MCF 10A (cell line): Measurements from ENCODE around the gene TLE3. TPM values are rescaled to one million over a fixed set of nuclear protein-coding genes. Genes with fewer than 3 reads are reported as not detected.

Source experiments
- BruUV-seq: library from RNA; stranded (reverse); fragments of 400-500 nt; replicated peaks from 2 replicates; lab custom pipeline; 2021; lab: Mats Ljungman, UMichigan
- CTCF ChIA-PET: fragments of 300-600 bp; sonication (Branson Sonifier 250); formaldehyde crosslinking; extraction: SDS; loops from one replicate; lab custom pipeline; 2021; ENCODE audit warnings: antibody characterized with exemption, inconsistent platforms; lab: Yijun Ruan, JAX
- POLR2A ChIA-PET: fragments of 300-600, 350-650 bp; sonication (Branson Sonifier 250); formaldehyde crosslinking; extraction: SDS; loops from one replicate; lab custom pipeline; 2020; ENCODE audit warnings: antibody characterized with exemption, inconsistent platforms; lab: Yijun Ruan, JAX
- DNase-seq: peaks from one replicate; pipeline ENCODE4 v3.0.0-alpha.2; 2018; ENCODE audit not compliant: unreplicated experiment
- H3K27ac Mint-ChIP-seq: one replicate; pipeline ENCODE4 v1.8.0; 2022; ENCODE audit warnings: mild to moderate bottlenecking, low read depth, mixed read lengths; ENCODE audit not compliant: unreplicated experiment
- H3K27me3 Mint-ChIP-seq: one replicate; pipeline ENCODE4 v1.8.0; 2022; ENCODE audit warnings: mixed read lengths; ENCODE audit not compliant: insufficient read depth, unreplicated experiment
- H3K36me3 Mint-ChIP-seq: one replicate; pipeline ENCODE4 v1.8.0; 2022; ENCODE audit warnings: mild to moderate bottlenecking, moderate library complexity, mixed read lengths; ENCODE audit not compliant: insufficient read depth, unreplicated experiment
- H3K4me1 Mint-ChIP-seq: one replicate; pipeline ENCODE4 v1.8.0; 2022; ENCODE audit warnings: mixed read lengths; ENCODE audit not compliant: insufficient read depth, unreplicated experiment
- H3K4me3 Mint-ChIP-seq: one replicate; pipeline ENCODE4 v1.8.0; 2022; ENCODE audit warnings: mild to moderate bottlenecking, moderate library complexity, mixed read lengths; ENCODE audit not compliant: unreplicated experiment
- H3K9me3 Mint-ChIP-seq: one replicate; pipeline ENCODE4 v1.8.0; 2022; ENCODE audit warnings: mixed read lengths; ENCODE audit not compliant: unreplicated experiment
- CTCF ChIP-seq: fragments of 200-600 bp; IDR thresholded peaks from one replicate; pipeline ENCODE4 v1.8.0; 2022; ENCODE audit warnings: antibody characterized with exemption, mild to moderate bottlenecking; ENCODE audit not compliant: unreplicated experiment
- intact Hi-C: fragments of 100-400 bp; cut with micrococcal nuclease; formaldehyde crosslinking; loops from 2 replicates; pipeline ENCODE4 v1.14.1; 2022
- total RNA-seq: library from RNA; stranded (reverse); gene quantifications from 2 replicates; pipeline ENCODE4 v1.2.3, GENCODE V29; 2022

TLE3 gene
- total RNA-seq, 1 experiment from 2014 or later: 23.2 TPM

- TF ChIP-seq CTCF: no peak
- POLR2A ChIA-PET: interaction anchor here (0.7 kb wide), 1 partner anchor 9 kb away, joined by 3 read pairs; no protein-coding TSS in a partner anchor
- no peak overlapping the region for H3K4me3 Mint-ChIP-seq
- no peaks in the 10 kb centered on the region for H3K36me3 Mint-ChIP-seq
- no peak for DNase-seq
- no peaks in the 10 kb centered on the region for H3K4me1 Mint-ChIP-seq
- H3K27me3 Mint-ChIP-seq: peaks cover 20% of the 10 kb centered on the region
- BruUV-seq: no TSS peak
- no peaks in the 10 kb centered on the region for H3K9me3 Mint-ChIP-seq
- intact Hi-C loops: no loop called here
- CTCF ChIA-PET: no interaction called here
- no peak overlapping the region for H3K27ac Mint-ChIP-seq
Observed at GRCh38 chr15:70008697-70009290, 88.9 kb downstream of the TLE3 start.

DNA sequence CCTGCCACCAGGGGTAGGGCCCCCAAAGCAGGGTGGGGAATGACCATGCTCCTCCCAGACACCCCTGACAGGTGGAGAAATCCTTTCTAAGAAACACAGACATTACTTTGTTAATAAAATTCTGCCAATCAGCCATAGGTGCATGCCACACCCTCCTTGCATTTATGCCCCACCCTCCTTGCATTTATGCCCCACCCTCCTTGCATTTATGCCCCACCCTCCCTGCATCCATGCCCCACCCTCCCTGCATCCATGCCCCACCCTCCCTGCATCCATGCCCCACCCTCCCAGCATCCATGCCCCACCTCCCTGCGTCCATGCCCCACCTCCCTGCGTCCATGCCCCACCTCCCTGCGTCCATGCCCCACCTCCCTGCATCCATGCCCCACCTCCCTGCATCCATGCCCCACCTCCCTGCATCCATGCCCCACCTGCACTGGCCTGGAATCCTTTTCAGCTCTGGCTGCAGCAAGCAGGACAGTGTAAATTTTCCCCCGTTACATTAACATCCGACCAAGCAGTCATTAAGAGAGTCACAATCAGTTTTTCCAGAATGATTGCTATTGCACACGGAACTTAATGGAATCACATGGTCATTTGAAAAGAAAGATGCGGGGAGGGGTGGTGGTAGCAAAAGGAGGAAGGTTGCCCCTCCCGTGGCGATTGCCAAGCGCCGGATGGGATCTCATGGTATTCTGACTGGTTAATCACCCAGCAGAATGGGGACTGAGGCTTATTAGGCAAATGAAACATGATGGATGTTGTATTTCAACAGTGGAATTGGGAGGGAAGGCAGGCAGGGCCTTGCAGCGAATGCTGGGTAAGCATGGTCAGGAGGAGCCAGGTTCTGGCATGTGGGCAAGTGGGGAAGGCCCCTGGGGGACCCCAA is 91.2 kb downstream of the TLE3 start:
- BruUV-seq: no TSS peak
- H3K27me3 Mint-ChIP-seq: peaks cover 20% of the 10 kb centered on the region
- no peaks in the 10 kb centered on the region for H3K36me3 Mint-ChIP-seq
- CTCF ChIA-PET: no interaction called here
- DNase-seq: no peak
- intact Hi-C loops: no loop called here
- POLR2A ChIA-PET: interaction anchor here (0.5 kb wide), 1 partner anchor 593 kb away, joined by 3 read pairs; no protein-coding TSS in a partner anchor
- H3K4me1 Mint-ChIP-seq: no peaks in the 10 kb centered on the region
- H3K4me3 Mint-ChIP-seq: no peak overlapping the region
- H3K9me3 Mint-ChIP-seq: peaks cover 7% of the 10 kb centered on the region
- no peak overlapping the region for H3K27ac Mint-ChIP-seq
- no peak for TF ChIP-seq CTCF

DNA sequence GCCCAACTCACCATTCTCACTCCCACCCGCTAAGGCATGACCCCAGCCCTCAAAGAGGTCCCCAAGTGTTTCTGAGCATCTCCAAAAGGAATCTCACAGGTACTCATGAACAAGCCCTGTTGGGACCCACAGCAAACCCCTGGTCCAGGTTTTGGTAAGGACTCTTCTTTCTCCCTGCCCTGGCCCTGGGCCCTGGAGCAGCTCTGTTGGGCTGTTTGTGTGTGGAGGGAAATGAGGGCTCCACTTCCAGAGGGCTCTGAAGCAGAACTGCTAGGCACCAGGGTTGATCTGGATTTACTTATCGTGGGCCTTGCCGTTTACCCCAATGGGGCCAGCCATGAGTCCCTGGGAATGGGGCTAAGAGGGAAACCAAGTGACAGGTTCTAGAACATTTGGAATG is 92.9 kb downstream of the TLE3 start:
- H3K9me3 Mint-ChIP-seq: peaks cover 7% of the 10 kb centered on the region
- H3K36me3 Mint-ChIP-seq: no peaks in the 10 kb centered on the region
- DNase-seq: no peak
- intact Hi-C loops: no loop called here
- TF ChIP-seq CTCF: no peak
- BruUV-seq: no TSS peak
- CTCF ChIA-PET: no interaction called here
- no peak overlapping the region for H3K27ac Mint-ChIP-seq
- no peaks in the 10 kb centered on the region for H3K4me1 Mint-ChIP-seq
- H3K27me3 Mint-ChIP-seq: peaks cover 29% of the 10 kb centered on the region
- no peak overlapping the region for H3K4me3 Mint-ChIP-seq
- POLR2A ChIA-PET: no interaction called here

DNA sequence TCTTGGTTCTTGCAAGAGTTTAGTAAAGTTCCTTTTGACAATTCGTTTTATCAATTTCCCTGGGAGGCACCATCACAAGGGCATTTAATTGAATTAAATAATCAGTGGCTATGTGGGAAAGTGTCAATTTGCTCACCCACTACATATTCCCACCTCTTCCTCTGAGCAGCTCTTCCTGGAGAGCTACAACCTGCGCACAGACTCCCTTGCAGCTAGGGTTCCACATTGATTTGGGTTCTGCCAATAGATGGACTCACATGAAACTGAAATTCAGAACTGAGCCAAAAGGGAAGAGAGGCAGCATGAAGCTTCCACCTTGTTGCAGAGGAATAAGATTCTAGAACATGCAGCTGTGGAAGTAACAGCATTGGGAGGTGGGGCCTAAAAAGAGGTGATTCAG is 94.8 kb downstream of the TLE3 start:
- Mint-ChIP-seq H3K27ac (no peak overlapping the region), H3K36me3 (no peaks in the 10 kb centered on the region), H3K9me3 (peaks cover 7% of the 10 kb centered on the region), H3K4me3 (no peak overlapping the region), H3K27me3 (peaks cover 29% of the 10 kb centered on the region), H3K4me1 (peaks cover 3% of the 10 kb centered on the region)
- intact Hi-C loops: no loop called here
- CTCF ChIA-PET: no interaction called here
- POLR2A ChIA-PET: no interaction called here
- TF ChIP-seq CTCF: no peak
- DNase-seq: no peak
- BruUV-seq: no TSS peak
